ENCODE results near the gene DDA1. TPM values are rescaled to one million over a fixed set of nuclear protein-coding genes. Genes with fewer than 3 reads are reported as not detected.
"Not testable (repeated sequence)": the region's sequence is repeated elsewhere in the genome, so short reads cannot be mapped to it uniquely, and the experiment has no call there.

The DDA1 gene
- total RNA-seq, 1 experiment from 2014 or later, result 14.0 TPM

GRCh38 chr19:17352608-17353280 is 43.4 kb downstream of the DDA1 start:
- in situ Hi-C loops (cut with HindIII; ENCODE audit: low pct_unique_long_range_greater_than_20kb, low sequenced_read_pairs), result no loop called here
- DNase-seq (ENCODE audit: low read depth, low spot score), result no peak

GRCh38 chr19:17353386-17353785 is 44.0 kb downstream of the DDA1 start:
- in situ Hi-C loops (cut with HindIII; ENCODE audit: low pct_unique_long_range_greater_than_20kb, low sequenced_read_pairs), result no loop called here
- no peak for DNase-seq (ENCODE audit: low read depth, low spot score)

DNA sequence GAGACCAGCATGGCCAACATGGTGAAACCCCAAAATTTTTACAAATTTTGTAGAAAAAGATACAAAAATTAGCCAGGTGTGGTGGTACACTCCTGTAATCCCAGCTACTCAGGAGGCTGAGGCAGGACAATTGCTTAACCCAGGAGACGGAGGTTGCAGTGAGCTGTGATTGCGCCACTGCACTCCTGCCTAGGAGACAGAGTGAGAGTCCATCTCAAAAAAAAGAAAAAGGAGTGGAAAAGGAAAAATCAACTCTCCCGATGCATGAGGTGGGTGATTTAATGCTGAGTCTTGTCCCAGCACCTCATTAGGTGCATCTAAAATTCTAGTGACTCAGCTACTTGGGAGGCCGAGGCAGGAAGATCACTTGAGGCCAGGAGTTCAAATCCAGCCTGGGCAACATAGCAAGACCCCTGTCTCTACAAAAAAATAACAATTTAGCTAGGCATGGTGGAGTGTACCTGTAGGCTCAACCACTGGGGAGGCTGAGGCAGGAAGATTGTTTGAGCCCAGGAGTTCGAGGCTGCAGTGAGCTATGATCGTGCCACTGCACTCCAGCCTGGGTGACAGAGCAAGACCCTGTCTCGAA is 47.8 kb downstream of the DDA1 start:
- DNase-seq (ENCODE audit: low read depth, low spot score), result no peak
- in situ Hi-C loops (cut with HindIII; ENCODE audit: low pct_unique_long_range_greater_than_20kb, low sequenced_read_pairs), result no loop called here

DNA sequence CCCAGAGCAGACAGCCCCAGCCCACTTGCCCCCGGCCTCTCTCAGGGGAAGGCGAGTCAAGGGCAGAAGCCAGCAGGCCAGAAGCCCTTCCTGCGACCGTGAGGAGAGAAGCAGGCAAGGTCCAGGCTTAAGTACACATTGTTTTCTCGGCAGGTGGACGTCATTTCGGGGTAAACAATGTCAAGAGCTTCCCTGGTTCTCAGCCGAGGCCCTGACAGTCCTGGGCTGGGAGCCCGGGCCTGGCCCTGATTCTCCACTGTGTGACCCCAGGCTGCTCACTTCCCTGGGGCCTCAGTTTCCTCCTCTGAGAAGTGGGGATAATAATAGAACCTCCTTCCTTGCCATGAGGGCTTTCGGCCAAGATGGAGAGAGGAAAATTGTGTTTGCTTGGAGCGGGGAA is 48.4 kb downstream of the DDA1 start:
- in situ Hi-C loops (cut with HindIII; ENCODE audit: low pct_unique_long_range_greater_than_20kb, low sequenced_read_pairs), result no loop called here
- DNase-seq (ENCODE audit: low read depth, low spot score), result no peak

DNA sequence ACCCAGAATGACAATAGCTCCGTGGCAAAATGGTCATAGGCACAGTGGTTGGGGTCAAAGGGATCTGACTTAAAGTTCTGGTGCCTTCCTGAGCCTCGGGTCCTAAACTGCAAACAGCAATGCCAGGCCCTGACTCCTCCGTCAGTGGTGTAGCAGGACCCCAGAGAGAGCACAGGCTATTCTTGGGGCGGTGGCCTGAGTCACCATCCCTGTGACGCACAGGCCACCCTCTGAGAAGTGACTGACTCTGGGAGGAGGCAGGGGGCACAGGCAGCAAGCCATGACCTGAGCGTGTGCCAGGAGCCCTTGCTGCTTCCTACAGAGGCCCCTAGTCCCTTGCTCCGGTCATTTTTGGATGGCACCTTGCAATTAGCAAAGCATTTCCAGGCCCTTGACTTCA is 49.0 kb downstream of the DDA1 start:
- in situ Hi-C loops (cut with HindIII; ENCODE audit: low pct_unique_long_range_greater_than_20kb, low sequenced_read_pairs), result no loop called here
- DNase-seq (ENCODE audit: low read depth, low spot score), result no peak

DNA sequence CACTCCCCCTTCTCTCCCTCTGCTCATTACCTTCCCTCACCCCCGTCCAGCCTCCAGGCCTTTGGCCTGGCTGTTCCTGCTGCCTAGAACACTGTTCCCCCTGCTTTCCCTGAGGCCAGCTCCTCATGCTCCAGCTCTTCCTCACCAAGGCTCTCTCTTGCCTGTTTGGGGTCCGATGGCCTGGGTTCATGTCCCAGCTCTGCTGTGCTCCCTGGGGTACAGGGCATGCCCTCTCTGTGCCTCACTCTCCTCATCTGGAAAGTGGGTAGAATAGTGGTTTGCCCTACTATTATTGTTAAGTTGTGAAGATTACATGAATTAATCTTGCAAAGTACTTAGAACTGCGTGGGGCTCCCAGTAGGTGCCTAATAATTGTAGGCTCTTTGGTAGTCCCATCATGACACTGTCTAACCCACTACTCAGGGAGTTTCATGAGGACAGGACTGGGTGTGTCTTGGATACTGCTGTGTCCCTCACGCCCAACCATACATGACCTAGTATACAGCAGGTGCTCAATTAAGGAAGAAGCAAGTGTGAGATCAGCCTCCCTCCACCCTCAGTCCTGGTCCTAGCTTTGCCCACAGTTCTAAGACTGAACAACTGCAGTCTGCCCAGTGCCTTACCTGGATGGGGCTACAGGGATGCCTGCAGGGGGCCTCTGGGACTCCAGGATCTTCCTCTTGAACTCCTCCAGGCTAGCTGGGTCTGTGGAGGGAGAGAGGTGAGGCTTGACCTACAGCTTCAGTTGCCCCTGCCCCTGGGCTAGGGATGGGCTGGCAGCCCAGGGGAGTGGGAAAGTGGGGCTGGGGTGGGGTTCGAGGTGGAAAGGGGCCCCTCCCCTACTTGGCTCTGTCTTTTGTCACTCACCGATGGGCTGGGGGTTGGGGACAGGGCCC is 50.8 kb downstream of the DDA1 start:
- no peak for DNase-seq (ENCODE audit: low read depth, low spot score)

DNA sequence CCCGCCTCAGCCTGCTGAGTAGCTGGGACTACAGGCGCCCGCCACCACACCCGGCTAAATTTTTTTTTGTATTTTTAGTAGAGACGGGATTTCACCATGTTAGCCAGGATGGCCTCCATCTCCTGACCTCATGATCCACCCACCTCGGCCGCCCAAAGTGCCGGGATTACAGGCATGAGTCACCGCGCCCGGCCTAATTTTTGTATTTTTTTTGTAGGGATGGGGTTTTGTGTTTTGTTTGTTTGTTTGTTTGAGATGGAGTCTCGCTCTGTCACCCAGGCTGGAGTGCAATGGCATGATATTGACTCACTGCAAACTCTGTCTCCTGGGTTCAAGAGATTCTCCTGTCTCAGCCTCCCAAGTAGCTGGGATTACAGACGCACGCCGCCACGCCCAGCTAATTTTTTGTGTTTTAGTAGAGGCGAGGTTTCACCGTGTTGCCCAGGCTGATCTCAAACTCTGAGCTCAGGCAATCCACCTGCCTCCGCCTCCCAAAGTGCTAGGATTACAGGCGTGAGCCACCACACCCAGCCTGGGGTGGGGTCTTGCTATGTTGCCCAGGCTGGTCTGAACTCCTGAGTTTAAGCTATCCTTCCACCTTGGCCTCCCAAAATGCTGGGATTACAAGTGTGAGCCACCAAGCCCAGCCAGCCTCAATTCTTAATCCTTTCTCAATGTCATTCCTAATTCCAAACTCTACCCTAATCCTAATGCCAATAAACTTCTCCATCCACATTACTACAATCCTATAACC is 54.7 kb downstream of the DDA1 start:
- DNase-seq (ENCODE audit: low read depth, low spot score); in situ Hi-C loops (cut with HindIII; ENCODE audit: low pct_unique_long_range_greater_than_20kb, low sequenced_read_pairs): not testable (repeated sequence)

More for the DNA sequence above, 50.8 kb downstream of the DDA1 start:
- in situ Hi-C loops (cut with HindIII; ENCODE audit: low pct_unique_long_range_greater_than_20kb, low sequenced_read_pairs), result no loop called here

GRCh38 chr19:17365361-17365760 is 56.0 kb downstream of the DDA1 start:
- in situ Hi-C loops (cut with HindIII; ENCODE audit: low pct_unique_long_range_greater_than_20kb, low sequenced_read_pairs), result no loop called here
- no peak for DNase-seq (ENCODE audit: low read depth, low spot score)

- no peak for DNase-seq (ENCODE audit: low read depth, low spot score)
- in situ Hi-C loops (cut with HindIII; ENCODE audit: low pct_unique_long_range_greater_than_20kb, low sequenced_read_pairs), result no loop called here
Observed at GRCh38 chr19:17370026-17370587, 60.7 kb downstream of the DDA1 start.

Other genes with a start within 250 kb of the DDA1 start
- 4.1 and 6.7 TPM in 2 replicates for gene HAUS8, start 234.1 kb upstream of the DDA1 start, total RNA-seq (2014; rRNA removed; shearing (Covaris generic))
- gene MYO9B, start 233.8 kb upstream of the DDA1 start, total RNA-seq (2014; rRNA removed; shearing (Covaris generic)), result 62.6 and 79.9 TPM in 2 replicates
- 6.8 and 8.5 TPM in 2 replicates for gene USE1, start 94.2 kb upstream of the DDA1 start, total RNA-seq (2014; rRNA removed; shearing (Covaris generic))
- gene OCEL1, start 83.3 kb upstream of the DDA1 start, total RNA-seq (2014; rRNA removed; shearing (Covaris generic)), result 3.3 and 4.6 TPM in 2 replicates
- 30.3 and 35.2 TPM in 2 replicates for gene NR2F6, start 63.6 kb upstream of the DDA1 start, total RNA-seq (2014; rRNA removed; shearing (Covaris generic))
- not detected in 2 replicates for gene USHBP1, start 44.8 kb upstream of the DDA1 start, total RNA-seq (2014; rRNA removed; shearing (Covaris generic))
- gene BABAM1, start 42.1 kb upstream of the DDA1 start, total RNA-seq (2014; rRNA removed; shearing (Covaris generic)), result 61.0 and 66.6 TPM in 2 replicates
- 1.3 TPM in 2 replicates for gene ANKLE1, start 27.7 kb upstream of the DDA1 start, total RNA-seq (2014; rRNA removed; shearing (Covaris generic))
- 2.5 and 3.4 TPM in 2 replicates for gene ABHD8, start 6.1 kb upstream of the DDA1 start, total RNA-seq (2014; rRNA removed; shearing (Covaris generic))
- 48.4 and 77.4 TPM in 2 replicates for gene MRPL34, start 3.7 kb upstream of the DDA1 start, total RNA-seq (2014; rRNA removed; shearing (Covaris generic))
- gene ANO8, start 25.3 kb downstream of the DDA1 start, total RNA-seq (2014; rRNA removed; shearing (Covaris generic)), result 0.98 and 1.3 TPM in 2 replicates
- gene GTPBP3, start 28.0 kb downstream of the DDA1 start, total RNA-seq (2014; rRNA removed; shearing (Covaris generic)), result 13.3 and 16.3 TPM in 2 replicates
- not detected in 2 replicates for gene PLVAP, start 67.8 kb downstream of the DDA1 start, total RNA-seq (2014; rRNA removed; shearing (Covaris generic))
- gene CCDC194, start 84.6 kb downstream of the DDA1 start, total RNA-seq (2014; rRNA removed; shearing (Covaris generic)), result not detected in 2 replicates
- 0.21 and 1.9 TPM in 2 replicates for gene BST2, start 96.1 kb downstream of the DDA1 start, total RNA-seq (2014; rRNA removed; shearing (Covaris generic))
- 53.4 and 59.8 TPM in 2 replicates for gene MVB12A, start 110.5 kb downstream of the DDA1 start, total RNA-seq (2014; rRNA removed; shearing (Covaris generic))
- gene TMEM221, start 139.1 kb downstream of the DDA1 start, total RNA-seq (2014; rRNA removed; shearing (Covaris generic)), result 0.08 TPM in 1 of 2 replicates, not detected in the other
- gene NXNL1, start 151.4 kb downstream of the DDA1 start, total RNA-seq (2014; rRNA removed; shearing (Covaris generic)), result not detected in 2 replicates
- 12.2 and 16.6 TPM in 2 replicates for gene SLC27A1, start 161.0 kb downstream of the DDA1 start, total RNA-seq (2014; rRNA removed; shearing (Covaris generic))
- 58.6 and 59.2 TPM in 2 replicates for gene PGLS, start 202.1 kb downstream of the DDA1 start, total RNA-seq (2014; rRNA removed; shearing (Covaris generic))
- gene COLGALT1, start 246.1 kb downstream of the DDA1 start, total RNA-seq (2014; rRNA removed; shearing (Covaris generic)), result 85.1 and 86.6 TPM in 2 replicates